Hepatocyte (in vitro differentiated cells): ENCODE results near the gene TTC7B.

Experiments
- EZH2 ChIP-seq: fragments of 200-600 bp; sonication (generic); IDR thresholded peaks from 2 replicates; pipeline ENCODE4 v1.6.1; 2016; ENCODE audit warnings: antibody characterized with exemption, mild to moderate bottlenecking, borderline replicate concordance
- TF ChIP-seq, protein P1 (sequence below): fragments of 200-600 bp; sonication (generic); IDR thresholded peaks from 2 replicates; pipeline ENCODE4 v1.5.1; 2016; ENCODE audit warnings: antibody characterized with exemption, mild to moderate bottlenecking; ENCODE audit not compliant: poor library complexity

DNA sequence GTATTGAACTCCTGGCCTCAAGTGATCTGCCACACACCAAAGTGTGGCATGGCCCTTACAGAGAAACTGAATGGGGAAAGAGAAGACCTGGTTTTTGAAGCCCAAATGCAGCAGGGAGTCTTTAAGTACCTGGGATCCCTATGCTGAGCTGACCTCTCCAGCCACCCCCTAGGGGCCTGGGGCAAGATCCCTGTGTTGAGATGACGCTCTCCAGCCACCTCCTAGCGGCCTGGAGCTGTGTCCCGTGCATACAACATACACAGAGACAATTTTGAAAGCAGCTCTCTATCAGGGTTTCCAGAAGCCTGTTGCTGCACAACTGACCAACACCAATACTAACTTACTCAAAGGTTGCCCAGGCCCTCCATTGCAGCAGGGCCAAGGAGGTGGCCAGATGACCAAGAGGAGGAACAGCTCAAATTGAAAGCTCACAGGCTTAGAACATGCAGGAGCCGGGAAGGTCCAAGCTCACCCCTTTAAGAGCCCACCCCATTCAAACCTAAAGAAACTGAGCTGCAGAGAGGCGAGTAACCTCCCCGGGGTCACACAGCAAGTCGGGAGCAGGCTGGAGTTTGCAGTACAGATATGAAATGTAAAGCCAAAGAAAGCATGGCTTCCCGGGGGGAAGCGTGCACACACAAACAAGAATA, 31.5 kb downstream of the TTC7B start:
- TF ChIP-seq, protein P1, sequence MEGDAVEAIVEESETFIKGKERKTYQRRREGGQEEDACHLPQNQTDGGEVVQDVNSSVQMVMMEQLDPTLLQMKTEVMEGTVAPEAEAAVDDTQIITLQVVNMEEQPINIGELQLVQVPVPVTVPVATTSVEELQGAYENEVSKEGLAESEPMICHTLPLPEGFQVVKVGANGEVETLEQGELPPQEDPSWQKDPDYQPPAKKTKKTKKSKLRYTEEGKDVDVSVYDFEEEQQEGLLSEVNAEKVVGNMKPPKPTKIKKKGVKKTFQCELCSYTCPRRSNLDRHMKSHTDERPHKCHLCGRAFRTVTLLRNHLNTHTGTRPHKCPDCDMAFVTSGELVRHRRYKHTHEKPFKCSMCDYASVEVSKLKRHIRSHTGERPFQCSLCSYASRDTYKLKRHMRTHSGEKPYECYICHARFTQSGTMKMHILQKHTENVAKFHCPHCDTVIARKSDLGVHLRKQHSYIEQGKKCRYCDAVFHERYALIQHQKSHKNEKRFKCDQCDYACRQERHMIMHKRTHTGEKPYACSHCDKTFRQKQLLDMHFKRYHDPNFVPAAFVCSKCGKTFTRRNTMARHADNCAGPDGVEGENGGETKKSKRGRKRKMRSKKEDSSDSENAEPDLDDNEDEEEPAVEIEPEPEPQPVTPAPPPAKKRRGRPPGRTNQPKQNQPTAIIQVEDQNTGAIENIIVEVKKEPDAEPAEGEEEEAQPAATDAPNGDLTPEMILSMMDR, result no peak
- no peak for TF ChIP-seq EZH2
